DND-41 (cell line): ENCODE data around the gene GNMT.

ENCODE experiments used
- ATAC-seq: fragments of 200-7000 bp; cut with Tn5 transposase; 3 replicates; pipeline ENCODE4 v1.9.1; 2021; ENCODE audit warnings: low read depth; ENCODE audit not compliant: insufficient read depth
- DNase-seq: peaks from one replicate; pipeline ENCODE4 v3.0.0-alpha.2; 2020
- H2AFZ ChIP-seq: 2 replicates; pipeline ENCODE4 v1.6.0; 2012; ENCODE audit warnings: low read depth, low read length
- H3K27ac ChIP-seq: 2 replicates; pipeline ENCODE4 v1.5.1; 2012; ENCODE audit warnings: low read length, inconsistent platforms
- H3K27me3 ChIP-seq: fragments of 200-600 bp; sonication (generic); 2 replicates; pipeline ENCODE4 v1.6.0; 2012; ENCODE audit warnings: low read length, mild to moderate bottlenecking, inconsistent platforms; ENCODE audit not compliant: insufficient read depth, poor library complexity
- H3K36me3 ChIP-seq: 2 replicates; pipeline ENCODE4 v1.5.1; 2012; ENCODE audit warnings: low read length, inconsistent platforms; ENCODE audit not compliant: insufficient read depth
- H3K4me1 ChIP-seq: 2 replicates; pipeline ENCODE4 v1.5.1; 2012; ENCODE audit warnings: mild to moderate bottlenecking, low read length; ENCODE audit not compliant: insufficient read depth
- H3K4me2 ChIP-seq: 2 replicates; pipeline ENCODE4 v1.6.0; 2012; ENCODE audit warnings: mild to moderate bottlenecking, moderate library complexity, low read length, inconsistent platforms; ENCODE audit not compliant: insufficient read depth
- H3K4me3 ChIP-seq, 2 experiments: fragments of 200-600 bp in 1 of 2; shearing (Covaris generic) in 1 of 2; 2 replicates each; pipeline ENCODE4 v1.5.1; 2012 to 2016; ENCODE audit warnings: inconsistent platforms in 2 of 2, low read length in 2 of 2, mild to moderate bottlenecking in 2 of 2, low read depth in 1 of 2, moderate library complexity in 1 of 2
- H3K79me2 ChIP-seq: 2 replicates; pipeline ENCODE4 v1.6.0; 2012; ENCODE audit warnings: low read length, inconsistent platforms; ENCODE audit not compliant: insufficient read depth
- H3K9ac ChIP-seq: 2 replicates; pipeline ENCODE4 v1.6.0; 2012; ENCODE audit warnings: low read depth, mild to moderate bottlenecking, inconsistent platforms, low read length, moderate library complexity
- H3K9me3 ChIP-seq: 2 replicates; pipeline ENCODE4 v1.5.1; 2012; ENCODE audit warnings: low read length, moderate library complexity, mild to moderate bottlenecking, inconsistent platforms; ENCODE audit not compliant: insufficient read depth, severe bottlenecking
- H4K20me1 ChIP-seq: 2 replicates; pipeline ENCODE4 v1.6.0; 2012; ENCODE audit warnings: low read length; ENCODE audit not compliant: insufficient read depth
- CTCF ChIP-seq: IDR thresholded peaks from 2 replicates; pipeline ENCODE4 v1.5.1; 2012; ENCODE audit warnings: borderline replicate concordance, low read length, moderate library complexity, mild to moderate bottlenecking; ENCODE audit not compliant: poor library complexity, severe bottlenecking; ENCODE audit errors: extremely low read depth
- EZH2 ChIP-seq: IDR thresholded peaks from 3 replicates; pipeline ENCODE4 v1.6.1; 2012; ENCODE audit warnings: borderline replicate concordance, low read depth, mild to moderate bottlenecking, moderate library complexity, low read length, inconsistent platforms; ENCODE audit not compliant: severe bottlenecking

GNMT gene

GRCh38 chr6:42960243-42961019 is at the start of gene GNMT:
Gene GNMT (plus strand): TSS chr6:42960754. CDS start chr6:42960768, 14 bp downstream.
- Histone ChIP-seq H2AFZ (no peak within 1 kb of the TSS), H3K27me3 (no peaks in the 10 kb centered on the region), H3K4me3 (no peak within 1 kb of the TSS)

GRCh38 chr6:42911171-42912021 is 49.2 kb upstream of the GNMT start:
- no peak overlapping the region for H2AFZ ChIP-seq
- no peak for TF ChIP-seq EZH2
- TF ChIP-seq CTCF = no peak
- no peaks in the 10 kb centered on the region for H3K9me3 ChIP-seq
- H3K4me2 ChIP-seq = no peak overlapping the region
- no peak for ATAC-seq
- H3K9ac ChIP-seq = no peak overlapping the region
- H3K27ac ChIP-seq = no peak overlapping the region
- H3K4me3 ChIP-seq = no peak overlapping the region
- no peaks in the 10 kb centered on the region for H3K79me2 ChIP-seq
- H4K20me1 ChIP-seq = no peaks in the 10 kb centered on the region
- no peak for DNase-seq
- H3K27me3 ChIP-seq = no peaks in the 10 kb centered on the region
- no peaks in the 10 kb centered on the region for H3K36me3 ChIP-seq
- 0 out of 2 replicates have a peak, but pooled peaks cover 5% of the 10 kb centered on the region for H3K4me1 ChIP-seq

More at GRCh38 chr6:42960243-42961019, at the start of gene GNMT:
- no peak for DNase-seq
- Histone ChIP-seq H4K20me1 (no peaks in the 10 kb centered on the region), H3K4me2 (no peak within 1 kb of the TSS), H3K9me3 (no peaks in the 10 kb centered on the region), H3K27ac (no peak within 1 kb of the TSS), H3K36me3 (peaks cover 22% of the 10 kb centered on the region), H3K4me1 (no peaks in the 10 kb centered on the region), H3K9ac (no peak within 1 kb of the TSS), H3K79me2 (no peaks in the 10 kb centered on the region)
- TF ChIP-seq CTCF (no peak), EZH2 (no peak)
- no peak for ATAC-seq

GRCh38 chr6:42914546-42914945 is 46.0 kb upstream of the GNMT start:
- Histone ChIP-seq H3K27ac (no peak overlapping the region), H3K4me1 (0 out of 2 replicates have a peak, but pooled peaks cover 5% of the 10 kb centered on the region), H4K20me1 (no peaks in the 10 kb centered on the region), H3K9me3 (no peaks in the 10 kb centered on the region), H3K4me3 (no peak overlapping the region), H3K79me2 (no peaks in the 10 kb centered on the region), H3K4me2 (no peak overlapping the region), H3K27me3 (no peaks in the 10 kb centered on the region), H3K36me3 (no peaks in the 10 kb centered on the region), H3K9ac (no peak overlapping the region), H2AFZ (no peak overlapping the region)
- TF ChIP-seq EZH2 (no peak), CTCF (no peak)
- no peak for DNase-seq
- no peak for ATAC-seq
